Myometrial cell (primary cell): ENCODE data around the gene PARM1. TPM values are rescaled to one million over a fixed set of nuclear protein-coding genes. Genes with fewer than 3 reads are reported as not detected.

Experiments
- total RNA-seq: library from RNA; depleted of rRNA; stranded (reverse); fragments of >200 nt; gene quantifications from 2 replicates; pipeline ENCODE4 v1.2.3, GENCODE V29; 2015

Gene PARM1, protein sequence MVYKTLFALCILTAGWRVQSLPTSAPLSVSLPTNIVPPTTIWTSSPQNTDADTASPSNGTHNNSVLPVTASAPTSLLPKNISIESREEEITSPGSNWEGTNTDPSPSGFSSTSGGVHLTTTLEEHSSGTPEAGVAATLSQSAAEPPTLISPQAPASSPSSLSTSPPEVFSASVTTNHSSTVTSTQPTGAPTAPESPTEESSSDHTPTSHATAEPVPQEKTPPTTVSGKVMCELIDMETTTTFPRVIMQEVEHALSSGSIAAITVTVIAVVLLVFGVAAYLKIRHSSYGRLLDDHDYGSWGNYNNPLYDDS
- total RNA-seq = 0.18 and 0.58 TPM in 2 replicates

DNA sequence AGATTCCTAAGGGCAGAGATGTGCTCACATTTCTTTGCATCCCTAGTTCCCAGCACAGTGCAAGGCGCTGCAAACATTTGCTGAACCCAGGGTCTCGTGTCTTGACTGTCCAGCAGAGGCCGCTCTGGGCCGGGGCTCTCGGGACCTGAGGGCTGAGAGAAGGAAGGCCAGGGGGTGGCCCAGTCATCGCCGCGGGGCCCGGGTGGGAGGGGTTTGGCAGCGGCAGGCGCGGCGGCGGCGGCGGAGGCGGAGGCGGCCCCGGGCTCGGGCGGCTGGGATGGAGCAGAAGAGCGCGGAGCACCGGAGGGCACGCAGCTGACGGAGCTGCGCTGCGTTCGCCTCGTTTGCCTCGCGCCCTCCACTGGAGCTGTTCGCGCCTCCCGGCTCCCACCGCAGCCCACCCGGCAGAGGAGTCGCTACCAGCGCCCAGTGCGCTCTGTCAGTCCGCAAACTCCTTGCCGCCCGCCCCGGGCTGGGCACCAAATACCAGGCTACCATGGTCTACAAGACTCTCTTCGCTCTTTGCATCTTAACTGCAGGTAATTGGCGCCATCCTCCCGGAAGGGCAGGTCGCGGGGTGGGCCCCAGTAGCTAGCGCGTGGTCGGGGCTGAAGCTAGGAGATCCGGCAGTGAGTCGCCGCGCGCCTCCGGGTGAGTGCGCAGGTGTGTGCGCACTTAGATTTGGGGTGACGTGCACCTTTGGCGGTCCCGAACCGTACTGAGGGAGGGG is at the start of gene PARM1:
TSS of gene PARM1 (plus strand) at position 285 of the 730 bp plus-strand sequence. CDS start at position 497, 212 bp downstream.

Other genes starting within 250 kb of the PARM1 start
- gene BTC, start 138.6 kb upstream of the PARM1 start, total RNA-seq = not detected in 2 replicates